Measurements from ENCODE around the gene BTG1.

GRCh38 chr12:92138144-92138543 is 7.5 kb downstream of the BTG1 start:
- no peak for TF ChIP-seq EP300 (IDR thresholded peaks at IDR 0.05)
- no peak for TF ChIP-seq CTCF (IDR thresholded peaks at IDR 0.05)

Data from sigmoid colon (tissue), 4 donors.